Measurements from ENCODE around the gene FERMT3.

FERMT3 gene

GRCh38 chr11:64237484-64237951 is 31.0 kb downstream of the FERMT3 start:
- no peak overlapping the region for H3K9ac ChIP-seq (ENCODE audit: low read length)
- no peak overlapping the region for H3K56ac ChIP-seq (ENCODE audit: low read length)
- no peak for DNase-seq
- WGBS (ENCODE audit: extremely low coverage, insufficient coverage, low lambda C conversion rate), result no CpG with 5 or more reads among the region's 12 CpGs
- no peaks in the 10 kb centered on the region for H3K27me3 ChIP-seq (ENCODE audit: insufficient read depth, low read length, poor library complexity)
- H3K4ac ChIP-seq (ENCODE audit: low read depth, low read length), result no peak overlapping the region
- H2AK5ac ChIP-seq (ENCODE audit: low read length), result no peak overlapping the region
- no peak overlapping the region for H3K18ac ChIP-seq (ENCODE audit: low read length)
- no peak overlapping the region for H2BK15ac ChIP-seq (replicated peaks; ENCODE audit: low read depth)
- no peak overlapping the region for H2BK5ac ChIP-seq (ENCODE audit: low read length)
- no peak overlapping the region for H3K4me2 ChIP-seq (ENCODE audit: low read length)
- no peak overlapping the region for H4K5ac ChIP-seq (ENCODE audit: low read length)
- H2BK120ac ChIP-seq (ENCODE audit: low read depth, low read length), result no peak overlapping the region
- no peak overlapping the region for H3K23ac ChIP-seq (ENCODE audit: low read length)
- H3K4me3 ChIP-seq (ENCODE audit: low read length), result no peak overlapping the region
- H4K8ac ChIP-seq (ENCODE audit: low read depth, low read length), result no peak overlapping the region
- no peak overlapping the region for H3K27ac ChIP-seq (ENCODE audit: low read depth, low read length)
- peaks cover 2% of the 10 kb centered on the region for H3K79me1 ChIP-seq (ENCODE audit: low read length)
- H3K4me1 ChIP-seq (ENCODE audit: control insufficient read depth, low read depth, low read length), result peaks cover 8% of the 10 kb centered on the region
- H3K79me2 ChIP-seq (ENCODE audit: control insufficient read depth, insufficient read depth, low read length), result peaks cover under 1% of the 10 kb centered on the region
- H3K36me3 ChIP-seq (ENCODE audit: control insufficient read depth, insufficient read depth, low read length), result no peaks in the 10 kb centered on the region

DNA sequence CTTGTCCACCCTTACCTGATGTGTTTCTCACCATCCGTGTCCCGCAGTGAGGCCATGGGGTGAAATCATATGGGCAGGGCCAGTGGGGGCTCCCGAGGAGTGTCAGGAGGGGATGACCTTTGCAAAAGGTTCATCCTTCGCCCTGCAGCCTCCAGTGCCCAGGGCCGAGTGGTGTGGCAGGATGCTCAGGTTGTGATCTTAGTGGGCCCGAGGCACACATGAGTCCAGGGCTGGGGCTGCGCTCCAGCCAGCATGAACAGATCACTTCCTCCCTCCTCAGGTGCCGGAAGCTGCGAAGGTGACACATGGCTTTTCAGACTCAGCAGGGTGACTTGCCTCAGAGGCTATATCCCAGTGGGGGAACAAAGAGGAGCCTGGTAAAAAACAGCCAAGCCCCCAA is 31.6 kb downstream of the FERMT3 start:
- H3K56ac ChIP-seq (ENCODE audit: low read length), result no peak overlapping the region
- no peaks in the 10 kb centered on the region for H3K36me3 ChIP-seq (ENCODE audit: control insufficient read depth, insufficient read depth, low read length)
- no peak for DNase-seq
- peaks cover 4% of the 10 kb centered on the region for H3K79me1 ChIP-seq (ENCODE audit: low read length)
- peaks cover 4% of the 10 kb centered on the region for H3K79me2 ChIP-seq (ENCODE audit: control insufficient read depth, insufficient read depth, low read length)
- no peak overlapping the region for H4K8ac ChIP-seq (ENCODE audit: low read depth, low read length)
- H2BK120ac ChIP-seq (ENCODE audit: low read depth, low read length), result no peak overlapping the region
- no peak overlapping the region for H2BK5ac ChIP-seq (ENCODE audit: low read length)
- no peak overlapping the region for H3K27ac ChIP-seq (ENCODE audit: low read depth, low read length)
- H3K4me1 ChIP-seq (ENCODE audit: control insufficient read depth, low read depth, low read length), result peaks cover 8% of the 10 kb centered on the region
- no peak overlapping the region for H3K9ac ChIP-seq (ENCODE audit: low read length)
- H3K4me2 ChIP-seq (ENCODE audit: low read length), result no peak overlapping the region
- no peak overlapping the region for H3K4me3 ChIP-seq (ENCODE audit: low read length)
- no peak overlapping the region for H3K23ac ChIP-seq (ENCODE audit: low read length)
- H3K27me3 ChIP-seq (ENCODE audit: insufficient read depth, low read length, poor library complexity), result no peaks in the 10 kb centered on the region
- no peak overlapping the region for H3K18ac ChIP-seq (ENCODE audit: low read length)
- no peak overlapping the region for H2BK15ac ChIP-seq (replicated peaks; ENCODE audit: low read depth)
- no CpG with 5 or more reads among the region's 9 CpGs for WGBS (ENCODE audit: extremely low coverage, insufficient coverage, low lambda C conversion rate)
- H4K5ac ChIP-seq (ENCODE audit: low read length), result no peak overlapping the region
- no peak overlapping the region for H2AK5ac ChIP-seq (ENCODE audit: low read length)
- H3K4ac ChIP-seq (ENCODE audit: low read depth, low read length), result no peak overlapping the region

- Histone ChIP-seq H3K36me3 (ENCODE audit: control insufficient read depth, insufficient read depth, low read length) (peaks cover 1% of the 10 kb centered on the region), H3K9ac (ENCODE audit: low read length) (no peak overlapping the region), H3K79me2 (ENCODE audit: control insufficient read depth, insufficient read depth, low read length) (peaks cover 7% of the 10 kb centered on the region), H4K5ac (ENCODE audit: low read length) (no peak overlapping the region), H3K4me2 (ENCODE audit: low read length) (no peak overlapping the region), H3K56ac (ENCODE audit: low read length) (no peak overlapping the region), H3K27me3 (ENCODE audit: insufficient read depth, low read length, poor library complexity) (no peaks in the 10 kb centered on the region), H3K23ac (ENCODE audit: low read length) (no peak overlapping the region), H4K8ac (ENCODE audit: low read depth, low read length) (no peak overlapping the region), H2BK15ac (replicated peaks; ENCODE audit: low read depth) (no peak overlapping the region), H3K27ac (ENCODE audit: low read depth, low read length) (no peak overlapping the region), H3K4me1 (ENCODE audit: control insufficient read depth, low read depth, low read length) (peaks cover 6% of the 10 kb centered on the region), H2BK120ac (ENCODE audit: low read depth, low read length) (no peak overlapping the region), H3K79me1 (ENCODE audit: low read length) (peaks cover 7% of the 10 kb centered on the region), H3K18ac (ENCODE audit: low read length) (no peak overlapping the region), H2AK5ac (ENCODE audit: low read length) (no peak overlapping the region), H3K4me3 (ENCODE audit: low read length) (no peak overlapping the region), H2BK5ac (ENCODE audit: low read length) (no peak overlapping the region), H3K4ac (ENCODE audit: low read depth, low read length) (no peak overlapping the region)
- DNase-seq, result no peak
- WGBS (ENCODE audit: extremely low coverage, insufficient coverage, low lambda C conversion rate), result no CpG with 5 or more reads among the region's 5 CpGs
Observed at GRCh38 chr11:64238999-64239398, 32.5 kb downstream of the FERMT3 start.

GRCh38 chr11:64239662-64240434 is 33.3 kb downstream of the FERMT3 start:
- no peak overlapping the region for H4K5ac ChIP-seq (ENCODE audit: low read length)
- no peak overlapping the region for H2BK120ac ChIP-seq (ENCODE audit: low read depth, low read length)
- WGBS (ENCODE audit: extremely low coverage, insufficient coverage, low lambda C conversion rate), result no CpG with 5 or more reads among the region's 11 CpGs
- H3K18ac ChIP-seq (ENCODE audit: low read length), result no peak overlapping the region
- H3K9ac ChIP-seq (ENCODE audit: low read length), result peak overlapping the region; percentile 96
- peaks cover 6% of the 10 kb centered on the region for H3K4me1 ChIP-seq (ENCODE audit: control insufficient read depth, low read depth, low read length)
- no peak for DNase-seq
- peaks cover 8% of the 10 kb centered on the region for H3K79me2 ChIP-seq (ENCODE audit: control insufficient read depth, insufficient read depth, low read length)
- H3K4ac ChIP-seq (ENCODE audit: low read depth, low read length), result no peak overlapping the region
- H2AK5ac ChIP-seq (ENCODE audit: low read length), result peak overlapping the region; percentile 90
- peaks cover 7% of the 10 kb centered on the region for H3K79me1 ChIP-seq (ENCODE audit: low read length)
- H3K27ac ChIP-seq (ENCODE audit: low read depth, low read length), result no peak overlapping the region
- H4K8ac ChIP-seq (ENCODE audit: low read depth, low read length), result no peak overlapping the region
- H3K27me3 ChIP-seq (ENCODE audit: insufficient read depth, low read length, poor library complexity), result no peaks in the 10 kb centered on the region
- H3K56ac ChIP-seq (ENCODE audit: low read length), result peak overlapping the region; percentile 97
- no peak overlapping the region for H2BK15ac ChIP-seq (replicated peaks; ENCODE audit: low read depth)
- H3K4me3 ChIP-seq (ENCODE audit: low read length), result no peak overlapping the region
- H2BK5ac ChIP-seq (ENCODE audit: low read length), result no peak overlapping the region
- H3K36me3 ChIP-seq (ENCODE audit: control insufficient read depth, insufficient read depth, low read length), result peaks cover 1% of the 10 kb centered on the region
- peak overlapping the region; percentile 83 for H3K4me2 ChIP-seq (ENCODE audit: low read length)
- H3K23ac ChIP-seq (ENCODE audit: low read length), result no peak overlapping the region

DNA sequence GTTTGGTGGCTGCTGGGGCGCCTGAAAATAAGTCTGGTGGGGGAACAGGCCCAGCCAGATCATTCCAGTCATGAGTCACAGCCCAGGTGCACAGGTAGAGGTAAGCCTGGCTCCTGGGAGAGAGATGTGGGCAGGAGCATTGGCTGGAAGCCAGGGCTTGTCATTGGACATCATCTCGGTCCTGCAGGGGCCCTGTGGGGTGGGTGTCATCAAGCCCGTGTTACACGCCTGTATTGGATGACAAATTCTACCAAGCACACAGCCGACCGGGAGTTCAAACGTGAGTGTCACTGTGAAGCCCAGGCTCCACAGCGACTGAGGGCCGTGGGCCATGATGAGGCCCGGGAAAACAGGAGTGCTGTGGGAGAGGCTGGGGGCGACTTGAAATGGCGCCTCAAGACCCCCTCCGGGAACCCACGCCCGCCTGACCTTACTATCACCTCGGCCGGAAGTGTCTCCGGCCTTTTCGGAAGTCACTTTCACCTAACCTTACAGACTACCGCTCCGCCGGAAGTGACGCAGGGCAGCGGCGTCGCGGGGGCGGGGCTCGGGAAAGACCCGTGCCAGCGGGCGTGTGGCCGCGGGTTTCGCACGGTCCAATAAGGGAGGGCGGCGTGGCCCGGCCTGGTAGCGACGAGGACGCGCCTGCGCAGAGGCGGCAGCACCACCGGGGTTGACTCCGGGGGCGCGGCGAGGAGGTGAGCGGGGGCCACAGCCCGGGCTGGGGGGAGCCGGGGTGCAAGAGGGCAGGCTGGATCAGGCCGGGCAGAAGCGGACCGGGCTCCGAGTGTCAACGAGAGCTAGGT is 34.1 kb downstream of the FERMT3 start, which contains the start of gene FKBP2:
Gene FKBP2 (plus strand): TSS at position 661 of the 806 bp plus-strand sequence. CDS start 1,293 bp downstream, outside the sequence.
- peak within 1 kb of the TSS; percentile 83 for H3K4me2 ChIP-seq (ENCODE audit: low read length)
- no peak within 1 kb of the TSS for H2BK15ac ChIP-seq (replicated peaks; ENCODE audit: low read depth)
- peaks cover 7% of the 10 kb centered on the region for H3K79me1 ChIP-seq (ENCODE audit: low read length)
- H3K9ac ChIP-seq (ENCODE audit: low read length), result peak within 1 kb of the TSS; percentile 96
- H3K27ac ChIP-seq (ENCODE audit: low read depth, low read length), result peak within 1 kb of the TSS; percentile 95
- H3K4ac ChIP-seq (ENCODE audit: low read depth, low read length), result peak within 1 kb of the TSS; percentile 94
- H3K4me3 ChIP-seq (ENCODE audit: low read length), result peak within 1 kb of the TSS; percentile 88
- peaks cover 6% of the 10 kb centered on the region for H3K4me1 ChIP-seq (ENCODE audit: control insufficient read depth, low read depth, low read length)
- peak within 1 kb of the TSS; percentile 97 for H3K56ac ChIP-seq (ENCODE audit: low read length)
- peaks cover 16% of the 10 kb centered on the region for H3K79me2 ChIP-seq (ENCODE audit: control insufficient read depth, insufficient read depth, low read length)
- no CpG with 5 or more reads among the region's 58 CpGs for WGBS (ENCODE audit: extremely low coverage, insufficient coverage, low lambda C conversion rate)
- H2BK120ac ChIP-seq (ENCODE audit: low read depth, low read length), result peak within 1 kb of the TSS; percentile 6
- H3K36me3 ChIP-seq (ENCODE audit: control insufficient read depth, insufficient read depth, low read length), result peaks cover 1% of the 10 kb centered on the region
- H4K8ac ChIP-seq (ENCODE audit: low read depth, low read length), result peak within 1 kb of the TSS; percentile 83
- H3K27me3 ChIP-seq (ENCODE audit: insufficient read depth, low read length, poor library complexity), result no peaks in the 10 kb centered on the region
- H3K23ac ChIP-seq (ENCODE audit: low read length), result peak within 1 kb of the TSS; percentile 89
- H2BK5ac ChIP-seq (ENCODE audit: low read length), result peak within 1 kb of the TSS; percentile 95
- peak within 1 kb of the TSS; percentile 87 for H4K5ac ChIP-seq (ENCODE audit: low read length)
- H3K18ac ChIP-seq (ENCODE audit: low read length), result peak within 1 kb of the TSS; percentile 93
- H2AK5ac ChIP-seq (ENCODE audit: low read length), result peak within 1 kb of the TSS; percentile 90
- peak; percentile 98 for DNase-seq

All from mesendoderm (in vitro differentiated cells).